EL (cell line): ENCODE results near the gene ZNF440.
"Not testable (repeated sequence)": the region's sequence is repeated elsewhere in the genome, so short reads cannot be mapped to it uniquely, and the experiment has no call there.

Experiments
- DNase-seq: peaks from one replicate; pipeline ENCODE4 v3.0.0-alpha.2; 2016

The ZNF440 gene

DNA sequence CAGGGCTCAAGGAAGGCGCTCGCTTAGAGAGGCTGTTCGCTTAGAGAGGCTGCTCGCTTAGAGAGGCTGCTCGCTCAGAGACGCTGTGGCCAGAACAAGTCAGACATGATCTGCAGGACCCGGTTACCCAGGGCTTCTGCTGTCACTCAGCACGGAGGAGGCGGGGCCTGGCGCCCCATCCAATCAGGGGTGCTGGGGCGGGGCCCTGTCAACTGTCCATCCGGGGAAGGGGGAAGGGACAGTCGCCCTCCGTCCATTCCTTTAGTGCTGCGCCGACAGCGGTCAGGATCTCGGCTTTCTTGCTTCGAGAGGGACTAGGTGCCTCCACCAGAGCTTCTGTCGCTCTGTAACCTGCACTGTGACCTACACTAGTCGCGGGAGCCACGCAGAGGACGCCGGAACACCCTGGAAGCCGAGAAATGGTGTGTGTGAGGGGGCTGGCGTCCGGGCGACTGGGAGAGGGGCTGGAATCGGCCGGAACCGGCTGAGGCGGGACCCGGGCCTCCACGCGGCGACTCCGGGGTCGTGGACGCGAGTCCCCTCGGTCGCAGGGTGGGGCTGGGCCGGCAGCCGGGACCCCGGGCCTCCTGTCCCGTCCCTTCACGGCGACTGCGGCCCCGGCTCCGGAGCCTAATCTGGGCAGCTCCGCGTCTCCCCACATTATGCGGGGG lies at the start of gene ZNF440:
TSS of gene ZNF440 (plus strand) at position 245 of the 671 bp plus-strand sequence. CDS start at position 420, 175 bp downstream.
- DNase-seq = peak; percentile 94

DNA sequence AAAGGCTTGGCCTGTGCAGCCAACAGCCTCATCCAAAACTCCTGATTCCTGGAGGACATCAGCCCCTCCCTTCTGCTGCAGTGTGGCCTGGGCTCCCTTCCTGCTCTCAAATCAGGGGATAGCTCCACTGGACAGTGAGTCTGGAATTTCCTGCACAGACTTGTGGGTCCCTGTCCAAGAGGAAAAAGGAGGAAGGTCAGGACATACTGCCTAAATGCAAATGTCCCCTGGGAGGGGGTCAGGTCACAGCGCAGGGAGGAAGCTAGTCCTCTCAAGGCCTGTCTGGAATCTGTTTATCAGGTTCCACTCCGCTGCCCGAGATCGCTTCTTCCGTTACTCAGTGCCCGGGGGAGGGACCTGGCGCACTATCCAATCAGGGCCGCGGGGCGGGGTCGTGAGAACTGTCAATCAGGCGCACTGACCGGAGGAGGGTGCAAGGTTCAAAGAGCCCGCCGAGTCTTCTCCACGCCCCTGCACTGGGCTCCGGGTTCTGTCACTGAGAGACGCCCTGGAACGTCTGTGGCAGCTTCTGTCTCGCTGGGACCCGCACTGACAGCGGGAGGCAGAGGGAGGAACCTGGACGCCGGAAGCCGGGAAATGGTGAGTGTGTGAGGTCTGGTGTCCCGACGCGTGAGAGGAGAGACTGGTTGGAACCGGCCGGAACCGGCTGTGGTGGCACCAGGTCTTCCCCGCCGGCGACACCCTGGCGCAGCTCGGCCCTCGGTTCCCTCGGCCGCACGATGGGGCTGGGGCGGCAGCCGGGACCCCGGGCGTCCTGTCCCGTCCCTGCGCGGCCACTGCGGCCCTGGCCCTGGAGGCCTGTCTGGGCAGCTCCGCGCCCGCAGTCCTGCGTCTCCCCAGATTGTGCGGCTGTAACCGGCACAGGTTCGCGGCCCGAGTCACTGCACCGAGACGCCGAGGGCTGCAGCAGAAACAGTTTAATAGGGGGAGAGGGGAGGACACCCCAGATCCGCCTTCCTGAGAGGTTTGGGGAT lies 47.2 kb upstream of the ZNF440 start, which contains the start of gene ZNF441:
TSS of gene ZNF441 (plus strand) at position 404 of the 995 bp plus-strand sequence. CDS start at position 598, 194 bp downstream.
- peak; percentile 96 for DNase-seq

DNA sequence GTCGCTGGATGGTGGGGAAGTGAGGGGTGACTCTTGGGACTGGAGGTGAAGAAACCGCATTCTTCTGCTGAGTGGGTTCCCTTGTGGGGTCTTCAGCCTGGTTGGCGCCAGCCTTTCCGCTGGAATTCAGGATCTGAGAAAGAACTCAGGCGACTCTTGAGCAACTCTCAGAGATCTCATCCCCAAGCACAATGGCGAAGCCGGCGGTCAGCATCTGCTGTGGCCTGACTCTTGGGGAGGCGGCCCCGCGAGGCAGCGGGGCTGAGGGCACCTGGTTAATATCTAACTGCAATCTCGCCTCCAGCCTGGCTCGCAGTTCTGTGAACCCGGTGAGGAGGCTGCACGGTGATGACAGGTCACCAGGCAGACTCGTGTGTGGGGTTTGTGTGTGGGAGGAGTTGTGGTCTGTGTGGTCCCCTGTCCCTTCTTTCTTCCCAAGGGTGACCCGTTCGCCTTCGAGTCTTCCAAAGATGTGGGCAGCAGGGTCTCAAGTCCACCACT lies 46.4 kb upstream of the ZNF440 start:
- peak; percentile 37 for DNase-seq

DNA sequence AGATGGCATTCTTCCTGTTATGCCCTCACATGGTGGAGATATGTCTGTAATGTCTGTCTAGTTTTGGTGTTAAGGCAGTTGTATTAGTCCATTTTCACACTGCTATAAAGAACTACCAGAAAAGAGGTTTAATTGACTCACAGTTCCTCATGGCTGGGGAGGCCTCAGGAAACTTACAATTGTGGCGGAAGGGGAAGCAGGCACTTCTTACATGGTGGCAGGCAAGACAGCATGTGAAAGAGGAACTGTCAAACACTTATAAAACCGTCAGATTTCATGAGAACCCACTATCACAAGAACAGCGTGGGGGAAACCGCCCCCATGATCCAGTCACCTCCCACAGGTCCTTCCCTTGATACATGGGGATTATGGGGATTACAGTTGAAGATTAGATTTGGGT lies 44.1 kb upstream of the ZNF440 start:
- no peak for DNase-seq

- DNase-seq = not testable (repeated sequence)
These were observed 42.6 kb upstream of the ZNF440 start for GRCh38 chr19:11771520-11771919.

GRCh38 chr19:11776669-11777068 lies 37.4 kb upstream of the ZNF440 start:
- DNase-seq = not testable (repeated sequence)

GRCh38 chr19:11780431-11781020 lies 33.5 kb upstream of the ZNF440 start:
- DNase-seq = no peak

DNA sequence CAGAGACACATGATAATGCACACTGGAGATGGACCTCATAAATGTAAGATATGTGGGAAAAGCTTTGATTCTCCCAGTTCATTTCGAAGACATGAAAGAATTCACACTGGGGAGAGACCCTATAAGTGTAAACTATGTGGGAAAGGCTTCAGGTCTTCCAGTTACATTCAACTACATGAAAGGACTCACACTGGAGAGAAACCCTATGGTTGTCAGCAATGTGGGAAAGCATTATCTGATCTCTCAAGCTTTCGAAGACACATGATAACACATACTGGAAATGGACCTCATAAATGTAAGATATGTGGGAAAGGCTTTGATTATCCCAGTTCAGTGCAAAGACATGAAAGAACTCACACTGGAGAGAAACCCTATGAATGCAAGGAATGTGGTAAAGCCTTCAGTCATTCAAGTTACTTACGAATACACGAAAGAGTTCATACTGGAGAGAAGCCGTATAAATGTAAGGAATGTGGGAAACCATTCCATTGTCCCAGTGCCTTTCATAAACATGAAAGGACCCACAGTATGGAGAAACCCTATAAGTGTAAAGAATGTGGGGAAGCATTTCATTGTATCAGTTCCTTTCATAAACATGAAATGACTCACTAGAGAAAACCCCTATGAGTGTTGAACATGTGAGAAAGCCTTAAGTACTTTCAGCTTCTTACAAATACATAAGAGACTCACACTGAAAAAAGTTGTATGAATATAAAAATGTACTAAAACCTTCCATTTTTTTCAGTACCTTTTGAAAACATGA lies 32.6 kb upstream of the ZNF440 start:
- DNase-seq = no peak

- DNase-seq = no peak
These were observed 30.3 kb upstream of the ZNF440 start for GRCh38 chr19:11783767-11784166.

DNA sequence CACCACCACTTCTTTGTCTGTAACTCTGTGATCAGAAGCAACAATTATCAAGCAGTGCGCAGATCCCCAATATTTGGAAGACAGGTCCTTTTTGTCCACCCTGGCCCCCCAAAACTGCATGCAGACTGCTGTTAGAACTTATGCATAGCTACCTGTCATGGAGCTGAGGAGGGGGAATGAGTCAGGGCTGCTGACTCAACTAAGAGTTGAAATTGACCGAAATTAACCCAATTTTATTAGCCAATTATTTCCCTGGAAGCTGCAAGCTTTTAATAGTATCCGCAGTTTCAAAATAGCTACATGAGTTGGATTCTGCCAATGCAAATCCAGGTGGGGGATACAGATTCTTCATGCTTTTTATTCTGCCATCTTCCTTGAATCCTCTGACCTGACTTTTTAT lies 29.7 kb upstream of the ZNF440 start:
- DNase-seq = no peak

DNA sequence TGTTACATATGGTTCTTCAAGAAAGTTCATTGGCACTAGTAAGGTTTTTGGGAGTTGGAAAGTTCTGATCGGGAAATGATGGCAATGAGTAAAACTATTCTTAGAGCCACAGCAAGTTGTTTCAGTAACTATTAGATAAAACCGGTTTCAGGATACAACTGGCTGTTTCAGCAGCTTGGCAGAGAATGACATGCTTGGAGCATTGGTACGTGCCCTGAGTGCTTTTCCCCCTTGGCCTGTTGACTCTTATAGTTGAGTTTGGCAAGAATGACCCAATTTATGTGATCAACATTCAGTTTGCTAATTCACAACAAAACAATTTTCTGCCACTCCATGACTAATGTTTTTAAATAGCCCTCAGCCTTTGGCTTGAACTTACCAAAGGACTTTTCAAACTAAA lies 26.5 kb upstream of the ZNF440 start:
- no peak for DNase-seq

DNA sequence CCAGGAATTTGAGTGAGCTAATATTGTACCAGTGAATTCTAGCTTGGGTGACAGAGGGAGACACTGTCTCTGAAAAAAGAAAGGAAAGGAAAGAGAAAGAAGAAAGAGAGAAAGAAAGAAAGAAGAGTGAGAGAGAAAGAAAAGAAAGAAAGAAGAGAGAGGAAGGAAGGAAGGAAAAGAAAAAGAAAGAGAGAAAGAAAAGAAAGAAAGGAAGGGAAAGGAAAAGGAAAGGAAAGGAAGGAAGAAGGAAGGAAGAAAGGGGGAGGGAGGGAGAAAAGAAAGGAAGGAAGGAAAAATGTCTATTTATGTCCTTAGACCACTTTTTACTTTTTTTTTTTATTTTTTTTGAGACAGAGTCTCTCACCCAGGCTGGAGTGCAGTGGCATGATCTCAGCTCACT lies 21.1 kb upstream of the ZNF440 start:
- no peak for DNase-seq

- peak; percentile 88 for DNase-seq
These were observed 16.6 kb upstream of the ZNF440 start for GRCh38 chr19:11797491-11797890.

DNA sequence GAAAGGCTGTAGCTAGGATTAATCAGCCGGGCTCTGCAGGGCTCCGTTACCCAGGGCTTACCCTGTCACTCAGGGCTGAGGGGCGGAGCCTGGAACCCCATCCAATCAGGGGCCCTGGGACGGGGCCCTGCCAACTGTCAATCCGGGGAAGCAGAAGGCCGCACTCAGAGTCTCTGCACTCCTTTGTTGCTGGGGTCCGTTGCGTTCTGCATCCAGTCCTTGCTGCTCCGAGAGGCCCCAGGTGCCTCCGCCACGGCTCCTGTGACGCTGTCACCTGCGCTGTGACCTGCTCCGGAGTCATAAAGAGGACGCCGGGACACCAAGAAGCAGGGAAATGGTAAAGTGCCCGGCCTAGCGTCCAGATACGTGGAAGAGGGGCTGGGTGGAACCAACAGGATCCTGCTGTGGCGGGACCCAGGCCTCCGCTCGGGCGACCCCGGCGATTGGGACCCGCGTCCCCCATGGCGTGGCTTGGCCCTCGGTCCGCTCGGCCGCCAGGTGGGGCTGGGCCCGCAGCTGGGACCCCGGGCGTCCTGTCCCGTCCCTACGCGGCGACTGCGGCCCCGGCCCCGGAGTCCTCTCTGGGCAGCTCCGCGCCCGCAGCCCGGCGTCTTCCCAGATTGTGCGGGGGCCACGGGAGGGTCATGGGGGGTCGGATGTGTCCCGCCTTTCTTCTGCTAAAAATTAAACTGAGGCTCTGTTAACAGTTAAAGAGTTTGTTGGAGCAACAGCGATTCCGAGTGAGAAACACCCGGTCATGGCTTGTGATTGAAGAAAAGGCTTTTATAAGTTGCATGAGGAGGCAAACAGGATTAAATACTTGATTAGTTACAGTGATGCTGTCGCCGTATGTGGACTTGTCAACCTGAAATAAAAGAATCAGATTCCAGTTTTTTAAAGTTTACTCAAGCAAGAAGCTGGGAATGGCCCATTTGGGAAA lies 15.4 kb upstream of the ZNF440 start, which contains the start of gene ZNF491:
TSS of gene ZNF491 (plus strand) at position 133 of the 940 bp plus-strand sequence. CDS start 7,431 bp downstream, outside the sequence.
- DNase-seq = peak; percentile 90

DNA sequence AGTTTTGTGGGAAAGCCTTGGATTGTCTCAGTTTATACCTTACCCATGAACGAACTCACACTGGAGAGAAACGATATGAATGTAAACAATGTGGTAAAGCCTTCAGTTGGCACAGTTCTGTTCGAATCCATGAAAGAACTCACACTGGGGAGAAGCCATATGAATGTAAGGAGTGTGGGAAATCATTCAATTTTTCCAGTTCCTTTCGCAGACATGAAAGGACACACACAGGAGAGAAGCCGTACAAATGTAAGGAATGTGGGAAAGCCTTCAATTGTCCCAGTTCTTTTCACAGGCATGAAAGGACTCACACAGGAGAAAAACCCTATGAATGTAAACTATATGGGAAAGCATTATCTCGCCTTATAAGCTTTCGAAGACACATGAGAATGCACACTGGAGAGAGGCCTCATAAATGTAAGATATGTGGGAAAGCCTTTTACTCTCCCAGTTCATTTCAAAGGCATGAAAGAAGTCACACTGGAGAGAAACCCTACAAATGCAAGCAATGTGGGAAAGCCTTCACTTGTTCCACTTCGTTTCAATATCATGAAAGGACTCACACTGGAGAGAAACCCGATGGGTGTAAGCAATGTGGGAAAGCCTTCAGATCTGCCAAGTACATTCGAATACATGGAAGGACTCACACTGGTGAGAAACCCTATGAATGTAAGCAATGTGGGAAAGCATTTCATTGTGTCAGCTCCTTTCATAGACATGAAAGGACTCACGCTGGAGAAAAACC lies 7.5 kb upstream of the ZNF440 start:
- no peak for DNase-seq

GRCh38 chr19:11807099-11807380 lies 7.0 kb upstream of the ZNF440 start:
- no peak for DNase-seq

GRCh38 chr19:11813703-11814028 lies 407 bp upstream of the ZNF440 start:
- no peak for DNase-seq

GRCh38 chr19:11814700-11815035 lies 595 bp downstream of the ZNF440 start:
- peak; percentile 23 for DNase-seq

GRCh38 chr19:11821474-11822109 lies 7.5 kb downstream of the ZNF440 start:
- peak; percentile 36 for DNase-seq
